GM12878 (cell line): ENCODE results near the gene TADA3. TPM values are rescaled to one million over a fixed set of nuclear protein-coding genes. Genes with fewer than 3 reads are reported as not detected.
A peak's percentile ranks its signal among the peaks of the same experiment; 100 is the strongest.

ENCODE experiments used
- IKZF1 ChIP-seq: fragments of 450-650 bp; conservative IDR thresholded peaks from 2 replicates; pipeline ENCODE4 v1.6.1; 2017; ENCODE audit warnings: antibody characterized with exemption, mild to moderate bottlenecking
- POLR2A ChIP-seq: IDR thresholded peaks from 2 replicates; pipeline ENCODE4 v1.6.1; 2011; ENCODE audit warnings: low read depth, mild to moderate bottlenecking, low read length
- polyA plus RNA-seq, 11 experiments: library from polyadenylated mRNA; depleted of rRNA in 4 of 11; unstranded in 6 of 11; stranded (reverse) in 5 of 11; fragments of >200 nt; fragmentation: Nextera tagmentation in 4 of 11; fragmentation: Illumina TruSeq in 1 of 11; extraction: Ambion mirVana in 4 of 11; extraction: Trizol in 1 of 11; gene quantifications; 1 replicate in 1 of 11; 2 replicates in 10 of 11; pipeline versions ENCODE4 v1.2.1 to v1.2.3, GENCODE V29; 2011 to 2016; ENCODE audit warnings: inconsistent platforms in 2 of 11, missing spikeins in 2 of 11, low read depth in 1 of 11
- total RNA-seq, 4 experiments: library from RNA; depleted of rRNA in 3 of 4; stranded (reverse); fragments of >200 nt in 3 of 4; fragmentation: Illumina TruSeq in 1 of 4; extraction: Trizol in 1 of 4; gene quantifications; 2 replicates each; pipeline versions ENCODE4 v1.2.1 to v1.2.3, GENCODE V29; 2013 to 2021
- TF ChIP-seq, protein P1 (sequence below): fragments of 450-650 bp; formaldehyde crosslinking; IDR thresholded peaks from 2 replicates; pipeline ENCODE4 v1.5.0; 2022; ENCODE audit warnings: mild to moderate bottlenecking, missing genetic modification characterization
- TF ChIP-seq, protein P2 (sequence below): fragments of 450-650 bp; conservative IDR thresholded peaks from 2 replicates; pipeline ENCODE4 v1.6.1; 2017; ENCODE audit warnings: mild to moderate bottlenecking, moderate library complexity

The TADA3 gene
- total and polyA plus RNA-seq, 10 of the 15 experiments (the other 5 are each of a cell fraction or from before 2014, with no cell fraction given) = 2.6 to 71.2 (median 51.0) TPM

DNA sequence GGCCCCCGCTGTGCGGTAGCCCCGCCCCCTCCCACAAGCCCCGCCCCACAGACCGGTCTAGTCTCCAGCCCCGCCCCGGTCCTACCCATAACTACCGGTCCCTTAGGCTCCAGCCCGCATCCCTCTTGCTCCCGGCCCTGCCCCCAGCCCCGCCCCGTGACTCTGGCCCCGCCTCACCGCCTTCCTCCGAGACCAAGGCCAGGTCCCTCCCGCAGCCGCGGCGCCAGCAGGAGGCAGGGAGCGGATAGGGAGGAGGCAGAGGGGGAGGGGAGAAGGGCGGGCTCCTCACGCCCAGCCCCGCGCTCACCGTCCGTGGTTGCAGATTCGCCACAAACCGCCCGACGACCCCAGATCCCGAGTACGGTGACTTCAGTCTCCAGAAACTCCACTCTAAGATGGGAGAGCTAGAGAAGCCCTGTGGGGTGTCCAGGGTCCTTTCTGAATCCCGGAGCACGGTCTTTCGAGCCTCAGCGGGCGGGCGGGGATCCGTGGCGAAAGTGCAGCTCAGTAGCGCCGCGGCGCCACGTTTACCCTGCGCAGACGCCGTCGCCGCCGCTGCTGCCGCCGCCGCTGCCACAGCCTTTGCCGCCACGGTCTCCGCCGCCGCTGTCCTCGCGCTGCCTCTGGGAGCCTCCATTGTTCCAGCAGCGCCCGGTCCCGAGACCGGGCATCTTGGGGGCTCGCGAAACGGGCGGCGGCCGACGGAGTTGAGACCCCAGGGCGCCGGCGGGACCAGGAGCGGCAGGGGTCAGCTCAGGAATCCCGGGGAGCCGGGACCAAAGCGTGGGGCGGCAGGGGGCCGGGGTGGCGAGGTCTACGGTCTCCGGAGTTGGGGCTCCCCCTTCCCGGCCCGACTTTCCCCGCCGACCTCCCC is 60.8 kb downstream of the TADA3 start, which contains the start of gene BRPF1 (continued):
- TF ChIP-seq, protein P1, sequence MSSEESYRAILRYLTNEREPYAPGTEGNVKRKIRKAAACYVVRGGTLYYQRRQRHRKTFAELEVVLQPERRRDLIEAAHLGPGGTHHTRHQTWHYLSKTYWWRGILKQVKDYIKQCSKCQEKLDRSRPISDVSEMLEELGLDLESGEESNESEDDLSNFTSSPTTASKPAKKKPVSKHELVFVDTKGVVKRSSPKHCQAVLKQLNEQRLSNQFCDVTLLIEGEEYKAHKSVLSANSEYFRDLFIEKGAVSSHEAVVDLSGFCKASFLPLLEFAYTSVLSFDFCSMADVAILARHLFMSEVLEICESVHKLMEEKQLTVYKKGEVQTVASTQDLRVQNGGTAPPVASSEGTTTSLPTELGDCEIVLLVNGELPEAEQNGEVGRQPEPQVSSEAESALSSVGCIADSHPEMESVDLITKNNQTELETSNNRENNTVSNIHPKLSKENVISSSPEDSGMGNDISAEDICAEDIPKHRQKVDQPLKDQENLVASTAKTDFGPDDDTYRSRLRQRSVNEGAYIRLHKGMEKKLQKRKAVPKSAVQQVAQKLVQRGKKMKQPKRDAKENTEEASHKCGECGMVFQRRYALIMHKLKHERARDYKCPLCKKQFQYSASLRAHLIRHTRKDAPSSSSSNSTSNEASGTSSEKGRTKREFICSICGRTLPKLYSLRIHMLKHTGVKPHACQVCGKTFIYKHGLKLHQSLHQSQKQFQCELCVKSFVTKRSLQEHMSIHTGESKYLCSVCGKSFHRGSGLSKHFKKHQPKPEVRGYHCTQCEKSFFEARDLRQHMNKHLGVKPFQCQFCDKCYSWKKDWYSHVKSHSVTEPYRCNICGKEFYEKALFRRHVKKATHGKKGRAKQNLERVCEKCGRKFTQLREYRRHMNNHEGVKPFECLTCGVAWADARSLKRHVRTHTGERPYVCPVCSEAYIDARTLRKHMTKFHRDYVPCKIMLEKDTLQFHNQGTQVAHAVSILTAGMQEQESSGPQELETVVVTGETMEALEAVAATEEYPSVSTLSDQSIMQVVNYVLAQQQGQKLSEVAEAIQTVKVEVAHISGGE (CRISPR knock-in tag) = no peak
- TF ChIP-seq IKZF1 (peak; percentile 99), POLR2A (peak; percentile 92)
- TF ChIP-seq, protein P2, sequence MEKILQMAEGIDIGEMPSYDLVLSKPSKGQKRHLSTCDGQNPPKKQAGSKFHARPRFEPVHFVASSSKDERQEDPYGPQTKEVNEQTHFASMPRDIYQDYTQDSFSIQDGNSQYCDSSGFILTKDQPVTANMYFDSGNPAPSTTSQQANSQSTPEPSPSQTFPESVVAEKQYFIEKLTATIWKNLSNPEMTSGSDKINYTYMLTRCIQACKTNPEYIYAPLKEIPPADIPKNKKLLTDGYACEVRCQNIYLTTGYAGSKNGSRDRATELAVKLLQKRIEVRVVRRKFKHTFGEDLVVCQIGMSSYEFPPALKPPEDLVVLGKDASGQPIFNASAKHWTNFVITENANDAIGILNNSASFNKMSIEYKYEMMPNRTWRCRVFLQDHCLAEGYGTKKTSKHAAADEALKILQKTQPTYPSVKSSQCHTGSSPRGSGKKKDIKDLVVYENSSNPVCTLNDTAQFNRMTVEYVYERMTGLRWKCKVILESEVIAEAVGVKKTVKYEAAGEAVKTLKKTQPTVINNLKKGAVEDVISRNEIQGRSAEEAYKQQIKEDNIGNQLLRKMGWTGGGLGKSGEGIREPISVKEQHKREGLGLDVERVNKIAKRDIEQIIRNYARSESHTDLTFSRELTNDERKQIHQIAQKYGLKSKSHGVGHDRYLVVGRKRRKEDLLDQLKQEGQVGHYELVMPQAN = no peak; the same call in none of the 2 replicates
- TF ChIP-seq, all 136 proteins: peak for 53
